OCI-LY1 (cell line): ENCODE data around the gene ATP7B.
A peak's percentile ranks its signal among the peaks of the same experiment; 100 is the strongest.

Experiments used
- H2AFZ ChIP-seq: fragments of 200-600 bp; sonication (generic), shearing (Covaris generic); 2 replicates; pipeline ENCODE4 v1.6.0; 2014; ENCODE audit warnings: antibody characterized with exemption, mild to moderate bottlenecking, low read length
- H3F3A ChIP-seq: fragments of 200-600 bp; sonication (generic), shearing (Covaris generic); 2 replicates; pipeline ENCODE4 v1.6.0; 2014; ENCODE audit warnings: mild to moderate bottlenecking, antibody characterized with exemption, low read length, moderate library complexity; ENCODE audit not compliant: insufficient read depth
- H3K27ac ChIP-seq: fragments of 200-600 bp; sonication (generic); 2 replicates; pipeline ENCODE4 v1.5.1; 2014; ENCODE audit warnings: low read length, mixed run types, mild to moderate bottlenecking, low read depth; ENCODE audit not compliant: poor library complexity, severe bottlenecking
- H3K27me3 ChIP-seq: fragments of 200-600 bp; sonication (generic); 2 replicates; pipeline ENCODE4 v1.6.0; 2014; ENCODE audit warnings: antibody characterized with exemption, mild to moderate bottlenecking, low read length, moderate library complexity; ENCODE audit not compliant: insufficient read depth
- H3K36me3 ChIP-seq: fragments of 200-600 bp; sonication (generic); 2 replicates; pipeline ENCODE4 v1.6.1; 2014; ENCODE audit warnings: mild to moderate bottlenecking, antibody characterized with exemption, low read length, moderate library complexity, mixed read lengths; ENCODE audit not compliant: insufficient read depth
- H3K4me1 ChIP-seq: fragments of 200-600 bp; sonication (generic); 2 replicates; pipeline ENCODE4 v1.5.1; 2014; ENCODE audit warnings: mild to moderate bottlenecking, low read length, moderate library complexity; ENCODE audit not compliant: insufficient read depth, severe bottlenecking
- H3K4me2 ChIP-seq: fragments of 200-600 bp; sonication (generic), shearing (Covaris generic); 2 replicates; pipeline ENCODE4 v1.6.1; 2014; ENCODE audit warnings: low read length
- H3K4me3 ChIP-seq: fragments of 200-600 bp; sonication (generic); 2 replicates; pipeline ENCODE4 v1.5.1; 2014; ENCODE audit warnings: low read length, low read depth, mild to moderate bottlenecking, mixed read lengths; ENCODE audit not compliant: poor library complexity, severe bottlenecking
- H3K79me2 ChIP-seq: fragments of 200-600 bp; shearing (Covaris generic); 2 replicates; pipeline ENCODE4 v1.6.1; 2016; ENCODE audit warnings: mixed run types, low read length, mixed read lengths; ENCODE audit not compliant: insufficient read depth
- H3K9ac ChIP-seq: fragments of 200-600 bp; sonication (generic), shearing (Covaris generic); 2 replicates; pipeline ENCODE4 v1.6.1; 2014; ENCODE audit warnings: mild to moderate bottlenecking, low read length, mixed read lengths
- H3K9me2 ChIP-seq: fragments of 200-600 bp; sonication (generic), shearing (Covaris generic); 2 replicates; pipeline ENCODE4 v1.6.1; 2014; ENCODE audit warnings: low read depth, mild to moderate bottlenecking, low read length, mixed read lengths
- H3K9me3 ChIP-seq: fragments of 200-600 bp; shearing (Covaris generic); 2 replicates; pipeline ENCODE4 v1.6.1; 2014; ENCODE audit warnings: low read length, mixed read lengths
- H4K20me1 ChIP-seq: fragments of 200-600 bp; sonication (generic), shearing (Covaris generic); 2 replicates; pipeline ENCODE4 v1.6.0; 2016; ENCODE audit warnings: mild to moderate bottlenecking, low read length; ENCODE audit not compliant: insufficient read depth
- CTCF ChIP-seq: fragments of 200-600 bp; sonication (generic), shearing (Covaris generic); IDR thresholded peaks from 2 replicates; pipeline ENCODE4 v1.5.1; 2017; ENCODE audit warnings: mild to moderate bottlenecking, antibody characterized with exemption, low read length, moderate library complexity, mixed read lengths
- EZH2 ChIP-seq: fragments of 200-600 bp; sonication (generic), shearing (Covaris generic); IDR thresholded peaks from 2 replicates; pipeline ENCODE4 v1.8.0; 2017; ENCODE audit warnings: borderline replicate concordance, mixed run types, mild to moderate bottlenecking, antibody characterized with exemption, low read length, moderate library complexity, mixed read lengths

Gene ATP7B

DNA sequence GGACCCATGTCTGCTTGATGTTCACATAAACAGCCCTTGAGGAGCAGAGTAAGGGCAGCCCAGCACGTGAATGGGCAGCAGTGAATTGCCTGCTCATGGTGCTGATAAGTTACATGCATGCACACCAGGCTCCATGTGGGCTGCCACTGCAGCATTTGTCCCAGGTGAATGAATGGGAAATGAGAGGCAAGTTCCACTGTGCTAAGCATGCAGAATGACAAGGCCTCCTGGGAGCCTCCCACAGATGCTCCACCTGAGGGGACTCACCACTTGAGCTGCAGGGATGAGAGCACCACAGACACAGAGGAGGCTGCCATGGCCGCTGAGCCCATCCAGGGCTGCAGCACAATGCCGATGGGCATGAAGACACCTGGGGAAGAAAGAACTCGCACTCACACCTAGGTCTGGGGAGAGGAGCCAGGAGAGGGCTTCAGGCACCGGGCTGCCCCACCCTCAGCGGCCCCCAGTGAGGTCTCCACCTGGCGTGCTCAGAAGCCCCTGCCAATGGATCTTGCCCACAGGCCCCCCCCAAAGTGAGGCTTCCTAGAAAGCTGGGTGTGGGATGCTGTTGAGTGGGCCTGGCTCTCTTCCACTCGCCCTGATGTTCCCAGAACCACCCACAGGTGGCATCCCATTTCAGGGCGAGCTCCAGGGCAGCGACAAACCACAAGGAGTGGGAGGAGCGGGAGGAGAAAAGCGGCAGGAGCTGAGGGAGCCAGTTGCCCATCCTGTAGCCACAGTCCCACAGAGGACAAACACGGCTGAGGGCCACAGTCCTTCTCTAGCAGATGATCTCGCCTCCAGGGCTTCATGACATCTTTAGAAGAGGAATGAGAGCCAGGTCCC is 75.7 kb downstream of the ATP7B start:
- H3K27ac ChIP-seq = no peak overlapping the region
- H3K36me3 ChIP-seq = no peaks in the 10 kb centered on the region
- H3F3A ChIP-seq = no peaks in the 10 kb centered on the region
- H3K4me2 ChIP-seq = no peak overlapping the region
- no peaks in the 10 kb centered on the region for H3K79me2 ChIP-seq
- no peak overlapping the region for H3K4me3 ChIP-seq
- H3K9me2 ChIP-seq = no peaks in the 10 kb centered on the region
- no peaks in the 10 kb centered on the region for H4K20me1 ChIP-seq
- no peak for TF ChIP-seq EZH2
- peak; percentile 19; the same call in 1 of the 2 replicates for TF ChIP-seq CTCF
- no peaks in the 10 kb centered on the region for H3K27me3 ChIP-seq
- no peaks in the 10 kb centered on the region for H3K4me1 ChIP-seq
- no peak overlapping the region for H3K9ac ChIP-seq
- no peak overlapping the region for H2AFZ ChIP-seq
- H3K9me3 ChIP-seq = no peaks in the 10 kb centered on the region

DNA sequence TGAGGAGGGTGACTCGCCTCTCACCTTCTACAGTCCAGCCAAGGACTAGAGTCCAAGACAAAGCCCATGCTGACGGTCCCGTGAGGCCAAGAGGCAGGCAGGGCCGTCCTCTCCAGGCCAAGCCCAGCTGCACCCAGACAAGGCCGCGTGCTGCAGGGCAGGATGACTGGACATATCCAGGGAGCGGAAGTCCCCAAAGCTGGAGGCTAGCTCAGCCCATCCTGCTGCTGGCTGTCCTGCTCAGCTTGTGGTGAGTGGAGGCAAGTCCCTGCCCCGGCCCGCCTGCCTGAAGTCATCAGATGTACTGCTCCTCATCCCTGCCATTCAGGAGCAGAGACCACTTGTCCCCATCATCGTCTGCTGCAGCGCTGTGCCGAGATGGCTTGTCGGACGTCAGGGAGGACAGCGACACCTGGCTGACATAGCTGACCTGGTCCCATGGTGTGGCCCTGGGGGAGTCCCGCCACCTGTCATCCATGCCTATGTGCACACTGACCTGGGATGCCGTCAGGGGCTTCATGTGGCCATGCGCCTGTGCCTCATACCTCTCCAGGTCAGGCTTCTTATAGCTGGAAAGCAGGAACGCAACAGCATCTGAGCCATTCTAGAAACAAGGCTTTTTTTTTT is 76.7 kb downstream of the ATP7B start:
- H2AFZ ChIP-seq = no peak overlapping the region
- H3K36me3 ChIP-seq = no peaks in the 10 kb centered on the region
- no peaks in the 10 kb centered on the region for H3K79me2 ChIP-seq
- H3K4me1 ChIP-seq = no peaks in the 10 kb centered on the region
- no peak for TF ChIP-seq EZH2
- TF ChIP-seq CTCF = no peak
- no peaks in the 10 kb centered on the region for H4K20me1 ChIP-seq
- H3K9me2 ChIP-seq = no peaks in the 10 kb centered on the region
- no peak overlapping the region for H3K27ac ChIP-seq
- H3K27me3 ChIP-seq = no peaks in the 10 kb centered on the region
- H3K9ac ChIP-seq = no peak overlapping the region
- H3K4me3 ChIP-seq = no peak overlapping the region
- no peaks in the 10 kb centered on the region for H3F3A ChIP-seq
- no peaks in the 10 kb centered on the region for H3K9me3 ChIP-seq
- no peak overlapping the region for H3K4me2 ChIP-seq

DNA sequence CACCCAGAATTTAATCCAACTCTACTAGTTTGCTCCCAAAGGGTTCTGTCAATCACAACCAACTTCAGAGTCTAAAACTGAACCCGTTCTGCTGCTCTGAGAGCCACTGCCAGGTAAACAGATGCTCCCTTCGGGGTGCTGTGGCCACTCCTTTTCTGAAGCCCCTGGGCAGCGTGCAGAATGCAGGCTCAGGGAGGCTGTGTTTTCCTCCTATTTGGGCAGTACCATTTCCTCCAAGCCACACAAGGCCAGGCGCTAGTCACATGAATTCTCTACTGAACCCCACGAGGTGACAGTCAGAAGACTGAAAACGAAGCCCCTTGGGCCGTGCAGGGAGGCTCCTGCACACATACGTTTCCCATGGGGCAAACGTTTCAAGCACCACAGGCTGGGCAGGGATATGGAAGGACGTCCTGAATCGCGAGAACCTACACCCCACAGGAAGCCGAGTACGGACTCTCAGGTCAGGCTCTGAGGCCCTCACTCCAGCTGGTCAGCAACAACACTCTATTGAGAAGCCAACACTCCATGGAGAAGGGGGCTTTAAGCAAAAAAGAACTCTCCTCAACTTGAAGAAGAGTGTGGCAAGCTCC is 77.7 kb downstream of the ATP7B start:
- H3K4me1 ChIP-seq = no peaks in the 10 kb centered on the region
- no peaks in the 10 kb centered on the region for H3F3A ChIP-seq
- no peaks in the 10 kb centered on the region for H4K20me1 ChIP-seq
- no peaks in the 10 kb centered on the region for H3K9me3 ChIP-seq
- no peak overlapping the region for H3K27ac ChIP-seq
- no peaks in the 10 kb centered on the region for H3K9me2 ChIP-seq
- H3K9ac ChIP-seq = no peak overlapping the region
- no peak overlapping the region for H3K4me3 ChIP-seq
- H3K4me2 ChIP-seq = no peak overlapping the region
- no peak overlapping the region for H2AFZ ChIP-seq
- no peaks in the 10 kb centered on the region for H3K79me2 ChIP-seq
- no peaks in the 10 kb centered on the region for H3K36me3 ChIP-seq
- TF ChIP-seq CTCF (no peak), EZH2 (no peak)
- no peaks in the 10 kb centered on the region for H3K27me3 ChIP-seq
